Neuronal stem cell (in vitro differentiated cells): ENCODE results near the gene PNMA5.
"Not testable (repeated sequence)": the region's sequence is repeated elsewhere in the genome, so short reads cannot be mapped to it uniquely, and the experiment has no call there.

Experiments
- DNase-seq: peaks from one replicate; pipeline ENCODE4 v3.0.0-alpha.2; 2013; ENCODE audit warnings: low spot score
- H2AFZ ChIP-seq: one replicate; pipeline ENCODE4 v1.6.1; 2013; ENCODE audit warnings: mild to moderate bottlenecking, low read length, inconsistent platforms
- H2AK5ac ChIP-seq: 2 replicates; pipeline ENCODE4 v1.6.1; 2013; ENCODE audit warnings: low read depth, mild to moderate bottlenecking, inconsistent platforms, low read length, moderate library complexity, mixed read lengths
- H2BK120ac ChIP-seq: 2 replicates; pipeline ENCODE4 v1.6.1; 2013; ENCODE audit warnings: low read depth, mild to moderate bottlenecking, inconsistent platforms, low read length, moderate library complexity, mixed read lengths
- H2BK12ac ChIP-seq: one replicate; pipeline ENCODE4 v1.6.1; 2013; ENCODE audit warnings: low read length, inconsistent platforms
- H2BK15ac ChIP-seq: 2 replicates; pipeline ENCODE4 v1.6.1; 2013; ENCODE audit warnings: mild to moderate bottlenecking, low read length, inconsistent platforms, mixed read lengths
- H2BK5ac ChIP-seq: one replicate; pipeline ENCODE4 v1.6.1; 2013; ENCODE audit warnings: inconsistent platforms, mild to moderate bottlenecking, low read length, moderate library complexity
- H3K14ac ChIP-seq: one replicate; pipeline ENCODE4 v1.6.1; 2013; ENCODE audit warnings: low read length, inconsistent platforms
- H3K18ac ChIP-seq: 2 replicates; pipeline ENCODE4 v1.6.1; 2013; ENCODE audit warnings: low read length, inconsistent platforms
- H3K23ac ChIP-seq: 2 replicates; pipeline ENCODE4 v1.6.1; 2013; ENCODE audit warnings: low read depth, mild to moderate bottlenecking, mixed read lengths, low read length, inconsistent platforms; ENCODE audit not compliant: poor library complexity
- H3K27ac ChIP-seq: replicated peaks from 3 replicates; pipeline ENCODE4 v1.5.1; 2013; ENCODE audit warnings: low read length, inconsistent platforms
- H3K27me3 ChIP-seq, 3 experiments: 2 replicates each; pipeline ENCODE4 v1.6.1; 2013; ENCODE audit warnings: low read length in 3 of 3, mild to moderate bottlenecking in 2 of 3, inconsistent platforms in 1 of 3, low read depth in 1 of 3, mixed read lengths in 1 of 3, moderate library complexity in 1 of 3; ENCODE audit not compliant: control insufficient read depth in 3 of 3, insufficient read depth in 3 of 3
- H3K36me3 ChIP-seq, 2 donors: replicated peaks in 1 of 2; 2 replicates each; pipeline ENCODE4 v1.6.1; 2013; ENCODE audit warnings: low read length in 2 of 2; ENCODE audit not compliant: control insufficient read depth in 2 of 2, insufficient read depth in 2 of 2
- H3K4ac ChIP-seq: 2 replicates; pipeline ENCODE4 v1.6.1; 2013; ENCODE audit warnings: inconsistent platforms, mild to moderate bottlenecking, low read length, moderate library complexity
- H3K4me1 ChIP-seq, 2 donors: 1 replicate in 1 of 2; 2 replicates in 1 of 2; pipeline ENCODE4 v1.6.1; 2013; ENCODE audit warnings: low read length in 2 of 2, low read depth in 1 of 2; ENCODE audit not compliant: control insufficient read depth in 2 of 2, insufficient read depth in 1 of 2
- H3K4me2 ChIP-seq: one replicate; pipeline ENCODE4 v1.6.1; 2013; ENCODE audit warnings: mild to moderate bottlenecking, low read length, inconsistent platforms; ENCODE audit not compliant: insufficient read depth, poor library complexity, severe bottlenecking
- H3K4me3 ChIP-seq, 2 donors: 2 replicates each; pipeline ENCODE4 v1.5.1; 2013; ENCODE audit warnings: low read length in 2 of 2, mild to moderate bottlenecking in 2 of 2, inconsistent platforms in 1 of 2, moderate library complexity in 1 of 2
- H3K79me1 ChIP-seq: one replicate; pipeline ENCODE4 v1.6.1; 2013; ENCODE audit warnings: low read depth, mild to moderate bottlenecking, inconsistent platforms, low read length, moderate library complexity
- H3K9ac ChIP-seq: one replicate; pipeline ENCODE4 v1.6.1; 2013; ENCODE audit warnings: mild to moderate bottlenecking, low read depth, low read length, inconsistent platforms; ENCODE audit not compliant: poor library complexity
- H3K9me3 ChIP-seq, 2 donors: replicated peaks in 1 of 2; 2 replicates each; pipeline versions ENCODE3 to v1.6.1; 2013; ENCODE audit warnings: low read length in 2 of 2, mild to moderate bottlenecking in 2 of 2, inconsistent platforms in 1 of 2, low read depth in 1 of 2, mixed read lengths in 1 of 2, moderate library complexity in 1 of 2; ENCODE audit not compliant: control insufficient read depth in 2 of 2, insufficient read depth in 1 of 2
- H4K8ac ChIP-seq: one replicate; pipeline ENCODE4 v1.6.1; 2013; ENCODE audit warnings: low read depth, mild to moderate bottlenecking, inconsistent platforms, low read length, moderate library complexity
- H4K91ac ChIP-seq: one replicate; pipeline ENCODE4 v1.6.1; 2013; ENCODE audit warnings: low read length, low read depth, mild to moderate bottlenecking, inconsistent platforms; ENCODE audit not compliant: poor library complexity
- WGBS, 2 donors: extraction: QIAGEN DNeasy Blood & Tissue Kit; methylation state at CpG; one replicate each; pipeline ENCODE4 v1.1.7; 2013; ENCODE audit warnings: missing lambda C conversion rate in 2 of 2, mixed read lengths in 1 of 2; ENCODE audit not compliant: insufficient read length in 2 of 2, insufficient replicate concordance in 1 of 2; ENCODE audit errors: extremely low coverage in 2 of 2; 5-methylcytosine and 5-hydroxymethylcytosine counted together

The PNMA5 gene

DNA sequence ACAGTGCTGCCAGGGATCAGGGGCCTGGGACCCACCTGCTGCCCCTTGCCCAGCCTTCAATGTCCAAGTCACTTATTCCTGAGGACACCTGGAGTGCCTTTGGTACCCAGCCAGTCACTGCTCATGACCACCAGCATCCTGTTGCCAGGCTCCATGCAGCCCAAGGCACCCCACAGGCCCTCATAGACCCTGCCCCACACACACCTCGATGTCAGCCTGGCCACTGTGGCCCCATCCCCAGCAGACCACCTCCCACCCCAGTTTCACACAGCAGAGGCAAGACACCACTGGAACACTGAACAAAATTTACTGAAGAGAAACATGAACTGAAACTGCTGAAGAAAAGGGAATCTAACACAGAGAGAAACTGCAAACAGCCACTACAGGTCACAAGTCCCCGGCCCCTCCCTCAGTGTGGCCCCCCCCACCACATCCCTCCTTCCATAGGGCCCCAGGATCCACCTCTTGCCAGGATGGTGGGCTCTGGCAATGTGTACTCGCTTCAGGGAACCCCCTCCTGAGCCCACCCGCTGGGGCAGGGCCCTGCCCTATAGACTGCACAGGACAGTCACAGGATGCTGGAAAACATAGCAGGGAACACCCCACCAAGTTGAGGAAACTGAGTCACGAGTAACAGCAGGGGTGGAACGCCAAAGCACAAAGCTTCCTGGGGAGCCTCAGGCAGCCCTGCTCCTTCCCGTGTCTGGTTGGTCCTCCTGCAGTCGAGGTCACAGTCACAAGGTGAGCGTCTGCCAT lies 5.2 kb downstream of the PNMA5 start:
- peaks cover 0 to 34% (median 0%) of the 10 kb centered on the region in 3 experiments for H3K27me3 ChIP-seq
- no peaks in the 10 kb centered on the region for H3K9me3 ChIP-seq
- H4K91ac ChIP-seq = no peak overlapping the region
- no peak overlapping the region for H3K4me3 ChIP-seq
- H3K4me1 ChIP-seq = peaks cover 0 to 2% of the 10 kb centered on the region in 2 donors
- no peak overlapping the region for H3K14ac ChIP-seq
- H3K4ac ChIP-seq = no peak overlapping the region
- H2BK5ac ChIP-seq = no peak overlapping the region
- no peaks in the 10 kb centered on the region for H3K79me1 ChIP-seq
- H2BK12ac ChIP-seq = no peak overlapping the region
- no peak overlapping the region for H3K23ac ChIP-seq
- no peak for DNase-seq
- no peak overlapping the region for H2AK5ac ChIP-seq
- no peak overlapping the region for H3K4me2 ChIP-seq
- no peak overlapping the region for H2AFZ ChIP-seq
- no peak overlapping the region for H2BK15ac ChIP-seq
- H3K36me3 ChIP-seq = no peaks in the 10 kb centered on the region
- no peak overlapping the region for H2BK120ac ChIP-seq
- no peak overlapping the region for H3K18ac ChIP-seq
- no CpG with 5 or more reads among the region's 9 CpGs for WGBS, 2 donors
- H4K8ac ChIP-seq = no peak overlapping the region
- H3K27ac ChIP-seq = no peak overlapping the region
- no peak overlapping the region for H3K9ac ChIP-seq

DNA sequence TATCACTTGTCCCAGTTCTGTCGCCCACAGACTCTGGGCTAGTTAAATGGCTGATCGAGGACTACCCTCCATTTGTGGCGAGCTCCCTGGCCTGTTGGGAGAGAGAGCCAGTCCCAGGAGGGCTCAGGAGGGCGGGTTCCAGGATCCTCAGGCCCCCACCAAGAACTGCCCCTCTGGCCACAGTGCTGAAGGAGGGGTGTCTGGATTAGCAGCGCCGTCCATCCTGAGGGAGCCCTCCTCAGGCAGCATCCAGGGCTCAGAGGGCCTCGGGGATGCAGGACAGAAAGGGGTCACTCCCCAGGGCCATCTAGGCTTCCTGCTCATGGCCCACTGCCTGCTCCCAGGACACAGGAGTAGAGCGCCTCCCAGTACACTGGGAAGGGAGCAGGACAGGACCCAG lies 6.1 kb downstream of the PNMA5 start:
- H3K14ac ChIP-seq = no peak overlapping the region
- H2BK12ac ChIP-seq = no peak overlapping the region
- H2AK5ac ChIP-seq = no peak overlapping the region
- H3K27me3 ChIP-seq = peaks cover 0 to 34% (median 0%) of the 10 kb centered on the region in 3 experiments
- H3K36me3 ChIP-seq = no peaks in the 10 kb centered on the region
- H2BK120ac ChIP-seq = no peak overlapping the region
- no peak overlapping the region for H3K4me2 ChIP-seq
- H2AFZ ChIP-seq = no peak overlapping the region
- no peak overlapping the region for H4K91ac ChIP-seq
- no peak overlapping the region for H4K8ac ChIP-seq
- H3K4ac ChIP-seq = no peak overlapping the region
- no peak overlapping the region for H3K18ac ChIP-seq
- H3K23ac ChIP-seq = no peak overlapping the region
- H3K9ac ChIP-seq = no peak overlapping the region
- no peak overlapping the region for H2BK15ac ChIP-seq
- no CpG with 5 or more reads among the region's 8 CpGs for WGBS, 2 donors
- H3K79me1 ChIP-seq = no peaks in the 10 kb centered on the region
- H3K4me1 ChIP-seq = peaks cover 0 to 2% of the 10 kb centered on the region in 2 donors
- no peak overlapping the region for H3K4me3 ChIP-seq
- H2BK5ac ChIP-seq = no peak overlapping the region
- no peak for DNase-seq
- no peaks in the 10 kb centered on the region for H3K9me3 ChIP-seq
- H3K27ac ChIP-seq = no peak overlapping the region

DNA sequence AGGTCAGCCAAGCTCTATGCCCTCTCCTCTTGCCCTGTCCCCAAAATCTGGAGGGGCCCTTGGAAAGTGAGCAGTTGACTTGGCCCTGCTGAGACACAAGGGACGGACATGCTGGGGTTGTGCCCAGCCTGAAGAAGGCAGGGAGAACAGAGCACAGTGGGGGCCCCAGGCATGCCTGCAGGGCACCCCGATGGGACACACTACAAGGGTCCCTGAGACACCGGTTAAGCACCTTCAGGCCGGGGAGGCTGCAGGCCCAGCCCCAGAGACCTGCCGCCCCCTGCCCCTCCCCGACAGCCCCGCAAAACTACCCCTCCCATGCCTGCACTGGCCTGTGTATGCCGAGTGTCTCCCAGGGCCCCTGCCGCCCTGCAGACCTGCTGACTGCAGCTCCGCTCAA lies 6.8 kb downstream of the PNMA5 start:
- not testable (repeated sequence) for H2AK5ac ChIP-seq, H3K18ac ChIP-seq, H2BK15ac ChIP-seq, H3K4me1 ChIP-seq, H2AFZ ChIP-seq, H3K9me3 ChIP-seq, H2BK5ac ChIP-seq, H3K23ac ChIP-seq, H4K8ac ChIP-seq, H3K4me3 ChIP-seq, H3K4ac ChIP-seq, H3K36me3 ChIP-seq, H3K9ac ChIP-seq, H2BK12ac ChIP-seq, H3K27ac ChIP-seq, H4K91ac ChIP-seq, H3K14ac ChIP-seq, DNase-seq, H2BK120ac ChIP-seq, H3K4me2 ChIP-seq, H3K79me1 ChIP-seq
- WGBS, 2 donors = no CpG with 5 or more reads among the region's 10 CpGs
- H3K27me3 ChIP-seq = peaks cover 0 to 40% (median 0%) of the 10 kb centered on the region in 3 experiments

DNA sequence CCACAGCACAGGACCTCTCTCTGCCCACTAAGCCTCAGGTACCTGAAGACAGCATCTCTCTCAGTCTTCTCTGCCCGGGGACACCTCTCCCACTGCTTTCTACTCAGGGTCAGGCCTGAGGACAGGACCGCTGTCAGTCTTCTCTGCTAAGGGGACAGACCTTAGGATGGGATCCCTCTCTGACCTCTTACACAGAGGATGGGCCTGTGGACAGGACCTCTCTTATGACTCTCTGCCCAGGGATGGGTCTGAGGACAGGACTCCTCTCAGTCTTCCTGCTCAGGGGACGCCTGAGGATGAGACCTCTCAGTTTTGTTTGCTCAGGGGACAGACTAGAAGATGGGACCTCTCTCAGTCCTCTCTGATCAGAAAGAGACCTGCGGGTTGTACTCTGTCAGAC lies 8.5 kb downstream of the PNMA5 start:
- H4K91ac ChIP-seq, H3K27ac ChIP-seq, H2AK5ac ChIP-seq, H2BK12ac ChIP-seq, H3K36me3 ChIP-seq, H3K4me1 ChIP-seq, H2BK15ac ChIP-seq, H3K14ac ChIP-seq, H3K4me2 ChIP-seq, H2BK5ac ChIP-seq, H3K18ac ChIP-seq, H3K23ac ChIP-seq, H3K79me1 ChIP-seq, H3K4me3 ChIP-seq, DNase-seq, H3K9ac ChIP-seq, H2BK120ac ChIP-seq, H3K9me3 ChIP-seq, H4K8ac ChIP-seq, H2AFZ ChIP-seq, H3K4ac ChIP-seq: not testable (repeated sequence)
- WGBS, 2 donors = no CpG with 5 or more reads among the region's 4 CpGs
- peaks cover 0 to 38% (median 0%) of the 10 kb centered on the region in 3 experiments for H3K27me3 ChIP-seq
